Glomerular visceral epithelial cell (primary cell): ENCODE measurements around the gene RRAGB.
"Not testable (repeated sequence)": the region's sequence is repeated elsewhere in the genome, so short reads cannot be mapped to it uniquely, and the experiment has no call there.

Source experiments
- DNase-seq: peaks from one replicate; pipeline ENCODE4 v3.0.0-alpha.2; 2016; ENCODE audit errors: extremely low spot score

The RRAGB gene

GRCh38 chrX:55717521-55718497 lies at the start of gene RRAGB:
Gene RRAGB, plus strand, starts transcription at chrX:55717749. Its CDS starts 579 bp downstream, at chrX:55718328.
- peak; percentile 93 for DNase-seq

GRCh38 chrX:55668084-55668483 lies 49.5 kb upstream of the RRAGB start:
- DNase-seq: no peak

GRCh38 chrX:55688579-55688978 lies 29.0 kb upstream of the RRAGB start:
- not testable (repeated sequence) for DNase-seq

GRCh38 chrX:55695227-55696018 lies 22.1 kb upstream of the RRAGB start:
- DNase-seq: no peak

- no peak for DNase-seq
Measured at GRCh38 chrX:55697381-55697780, 20.2 kb upstream of the RRAGB start.

- no peak for DNase-seq
Measured at GRCh38 chrX:55702671-55703070, 14.9 kb upstream of the RRAGB start.

- not testable (repeated sequence) for DNase-seq
Measured at GRCh38 chrX:55703436-55703835, 14.1 kb upstream of the RRAGB start.

- DNase-seq: not testable (repeated sequence)
Measured at GRCh38 chrX:55705066-55705465, 12.5 kb upstream of the RRAGB start.

- DNase-seq: peak; percentile 1
Measured at GRCh38 chrX:55709735-55710134, 7.8 kb upstream of the RRAGB start.

GRCh38 chrX:55710701-55711100 lies 6.8 kb upstream of the RRAGB start:
- DNase-seq: peak; percentile 47

- no peak for DNase-seq
Measured at GRCh38 chrX:55713631-55714030, 3.9 kb upstream of the RRAGB start.

GRCh38 chrX:55714161-55714560 lies 3.4 kb upstream of the RRAGB start:
- no peak for DNase-seq

- DNase-seq: no peak
Measured at GRCh38 chrX:55715847-55716246, 1.7 kb upstream of the RRAGB start.

- DNase-seq: no peak
Measured at GRCh38 chrX:55716937-55717336, 612 bp upstream of the RRAGB start.

- DNase-seq: no peak
Measured at GRCh38 chrX:55731826-55732225, 14.3 kb downstream of the RRAGB start.

- DNase-seq: no peak
Measured at GRCh38 chrX:55738969-55739368, 21.4 kb downstream of the RRAGB start.

GRCh38 chrX:55742649-55743048 lies 25.1 kb downstream of the RRAGB start:
- DNase-seq: no peak

GRCh38 chrX:55748463-55748862 lies 30.9 kb downstream of the RRAGB start:
- DNase-seq: not testable (repeated sequence)

GRCh38 chrX:55750256-55750655 lies 32.7 kb downstream of the RRAGB start:
- no peak for DNase-seq

- DNase-seq: no peak
Measured at GRCh38 chrX:55754861-55755294, 37.3 kb downstream of the RRAGB start.

GRCh38 chrX:55758033-55758432 lies 40.5 kb downstream of the RRAGB start:
- no peak for DNase-seq

- no peak for DNase-seq
Measured at GRCh38 chrX:55759478-55759877, 41.9 kb downstream of the RRAGB start.

- no peak for DNase-seq
Measured at GRCh38 chrX:55767100-55767499, 49.6 kb downstream of the RRAGB start.
